Measurements from ENCODE around the gene NPIPA7.
"Not testable (repeated sequence)": the region's sequence is repeated elsewhere in the genome, so short reads cannot be mapped to it uniquely, and the experiment has no call there.

NPIPA7 gene

GRCh38 chr16:16378840-16379239 lies at the start of gene NPIPA7:
TSS of gene NPIPA7 (plus strand) at chr16:16379140. CDS start at chr16:16379245, 105 bp downstream.
- DNase-seq, result not testable (repeated sequence)

DNA sequence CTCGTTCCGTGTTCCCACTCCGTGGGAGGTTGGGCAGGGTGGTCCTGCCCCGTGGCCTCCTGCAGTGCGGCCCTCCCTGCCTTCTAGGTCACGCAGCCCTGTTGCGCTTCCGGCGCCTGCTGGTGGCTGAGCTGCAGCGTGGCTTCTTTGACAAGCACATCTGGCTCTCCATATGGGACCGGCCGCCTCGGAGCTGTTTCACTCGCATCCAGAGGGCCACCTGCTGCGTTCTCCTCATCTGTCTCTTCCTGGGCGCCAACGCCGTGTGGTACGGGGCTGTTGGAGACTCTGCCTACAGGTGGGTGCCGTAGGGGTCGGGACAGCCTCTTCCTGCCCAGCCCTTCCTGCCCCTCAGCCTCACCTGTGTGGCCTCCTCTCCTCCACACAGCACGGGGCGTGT lies 47.5 kb upstream of the NPIPA7 start:
- not testable (repeated sequence) for DNase-seq

- not testable (repeated sequence) for DNase-seq
Observed at GRCh38 chr16:16357556-16357955, 21.4 kb upstream of the NPIPA7 start.

DNA sequence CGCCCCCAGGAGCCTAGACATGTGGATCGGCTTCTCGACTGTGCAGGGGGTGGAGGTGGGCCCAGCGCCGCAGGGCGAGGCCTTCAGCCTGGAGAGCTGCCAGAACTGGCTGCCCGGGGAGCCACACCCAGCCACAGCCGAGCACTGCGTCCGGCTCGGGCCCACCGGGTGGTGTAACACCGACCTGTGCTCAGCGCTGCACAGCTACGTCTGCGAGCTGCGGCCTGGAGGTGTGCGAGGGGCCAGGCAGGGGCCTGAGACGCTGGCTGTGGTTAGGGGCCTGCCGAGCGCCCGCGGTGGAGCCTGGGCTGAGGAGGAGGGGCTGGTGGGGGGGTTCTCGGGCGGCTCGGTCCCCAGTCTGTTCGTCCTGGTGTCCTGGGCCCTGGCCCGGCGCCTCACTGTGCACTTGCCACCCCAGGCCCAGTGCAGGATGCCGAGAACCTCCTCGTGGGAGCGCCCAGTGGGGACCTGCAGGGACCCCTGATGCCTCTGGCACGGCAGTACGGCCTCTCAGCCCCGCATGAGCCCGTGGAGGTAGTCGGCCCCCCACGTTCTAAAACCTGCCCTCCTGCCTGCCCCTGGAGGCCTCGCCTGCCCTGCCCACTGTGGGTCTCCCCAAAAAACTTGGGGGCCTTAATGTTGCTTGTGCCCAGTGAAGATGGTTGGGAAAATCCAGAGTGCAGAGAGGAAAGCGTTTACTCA lies 20.2 kb upstream of the NPIPA7 start:
- not testable (repeated sequence) for DNase-seq

DNA sequence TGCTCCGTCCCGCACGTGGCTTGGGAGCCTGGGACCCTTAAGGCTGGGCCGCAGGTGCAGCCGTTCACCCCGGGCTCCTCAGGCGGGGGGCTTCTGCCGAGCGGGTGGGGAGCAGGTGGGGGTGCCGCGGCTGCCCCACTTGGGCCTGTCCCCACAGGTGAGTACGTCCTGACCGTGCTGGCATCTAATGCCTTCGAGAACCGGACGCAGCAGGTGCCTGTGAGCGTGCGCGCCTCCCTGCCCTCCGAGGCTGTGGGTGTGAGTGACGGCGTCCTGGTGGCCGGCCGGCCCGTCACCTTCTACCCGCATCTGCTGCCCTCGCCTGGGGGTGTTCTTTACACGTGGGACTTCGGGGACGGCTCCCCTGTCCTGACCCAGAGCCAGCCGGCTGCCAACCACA lies 15.3 kb upstream of the NPIPA7 start:
- not testable (repeated sequence) for DNase-seq

DNA sequence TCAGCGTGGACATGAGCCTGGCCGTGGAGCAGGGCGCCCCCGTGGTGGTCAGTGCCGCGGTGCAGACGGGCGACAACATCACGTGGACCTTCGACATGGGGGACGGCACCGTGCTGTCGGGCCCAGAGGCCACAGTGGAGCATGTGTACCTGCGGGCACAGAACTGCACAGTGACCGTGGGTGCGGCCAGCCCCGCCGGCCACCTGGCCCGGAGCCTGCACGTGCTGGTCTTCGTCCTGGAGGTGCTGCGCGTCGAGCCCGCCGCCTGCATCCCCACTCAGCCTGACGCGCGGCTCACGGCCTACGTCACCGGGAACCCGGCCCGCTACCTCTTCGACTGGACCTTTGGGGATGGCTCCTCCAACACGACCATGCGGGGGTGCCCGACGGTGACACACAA lies 14.8 kb upstream of the NPIPA7 start:
- DNase-seq, result not testable (repeated sequence)

DNA sequence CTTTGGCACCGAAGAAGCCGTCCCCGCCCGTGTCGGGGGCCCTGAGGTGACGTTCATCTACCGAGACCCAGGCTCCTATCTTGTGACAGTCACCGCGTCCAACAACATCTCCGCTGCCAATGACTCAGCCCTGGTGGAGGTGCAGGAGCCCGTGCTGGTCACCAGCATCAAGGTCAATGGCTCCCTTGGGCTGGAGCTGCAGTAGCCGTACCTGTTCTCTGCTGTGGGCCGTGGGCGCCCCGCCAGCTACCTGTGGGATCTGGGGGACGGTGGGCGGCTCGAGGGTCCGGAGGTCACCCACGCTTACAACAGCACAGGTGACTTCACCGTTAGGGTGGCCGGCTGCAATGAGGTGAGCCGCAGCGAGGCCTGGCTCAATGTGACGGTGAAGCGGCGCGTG lies 14.2 kb upstream of the NPIPA7 start:
- DNase-seq, result not testable (repeated sequence)

- not testable (repeated sequence) for DNase-seq
Observed at GRCh38 chr16:16365319-16365718, 13.6 kb upstream of the NPIPA7 start.

DNA sequence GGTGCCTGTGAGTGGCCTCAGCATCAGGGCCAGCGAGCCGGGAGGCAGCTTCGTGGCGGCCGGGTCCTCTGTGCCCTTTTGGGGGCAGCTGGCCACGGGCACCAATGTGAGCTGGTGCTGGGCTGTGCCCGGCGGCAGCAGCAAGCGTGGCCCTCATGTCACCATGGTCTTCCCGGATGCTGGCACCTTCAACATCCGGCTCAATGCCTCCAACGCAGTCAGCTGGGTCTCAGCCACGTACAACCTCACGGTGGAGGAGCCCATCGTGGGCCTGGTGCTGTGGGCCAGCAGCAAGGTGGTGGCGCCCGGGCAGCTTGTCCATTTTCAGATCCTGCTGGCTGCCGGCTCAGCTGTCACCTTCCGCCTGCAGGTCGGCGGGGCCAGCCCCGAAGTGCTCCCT lies 13.1 kb upstream of the NPIPA7 start:
- DNase-seq, result not testable (repeated sequence)

GRCh38 chr16:16366552-16367284 lies 12.2 kb upstream of the NPIPA7 start:
- DNase-seq, result not testable (repeated sequence)

GRCh38 chr16:16367285-16367628 lies 11.7 kb upstream of the NPIPA7 start:
- not testable (repeated sequence) for DNase-seq

- DNase-seq, result not testable (repeated sequence)
Observed at GRCh38 chr16:16369081-16369856, 9.7 kb upstream of the NPIPA7 start.

DNA sequence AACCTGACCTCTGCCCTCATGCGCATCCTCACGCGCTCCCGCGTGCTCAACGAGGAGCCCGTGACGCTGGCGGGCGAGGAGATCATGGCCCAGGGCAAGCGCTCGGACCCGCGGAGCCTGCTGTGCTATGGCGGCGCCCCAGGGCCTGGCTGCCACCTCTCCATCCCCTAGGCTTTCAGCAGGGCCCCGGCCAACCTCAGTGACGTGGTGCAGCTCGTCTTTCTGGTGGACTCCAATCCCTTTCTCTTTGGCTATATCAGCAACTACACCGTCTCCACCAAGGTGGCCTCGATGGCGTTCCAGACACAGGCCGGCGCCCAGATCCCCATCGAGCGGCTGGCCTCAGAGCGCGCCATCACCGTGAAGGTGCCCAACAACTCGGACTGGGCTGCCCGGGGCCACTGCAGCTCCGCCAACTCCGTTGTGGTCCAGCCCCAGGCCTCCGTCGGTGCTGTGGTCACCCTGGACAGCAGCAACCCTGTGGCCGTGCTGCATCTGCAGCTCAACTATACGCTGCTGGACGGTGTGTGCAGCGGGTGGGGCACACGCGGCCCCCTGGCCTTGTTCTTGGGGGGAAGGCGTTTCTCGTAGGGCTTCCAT lies 7.7 kb upstream of the NPIPA7 start:
- not testable (repeated sequence) for DNase-seq

GRCh38 chr16:16374192-16374591 lies 4.7 kb upstream of the NPIPA7 start:
- not testable (repeated sequence) for DNase-seq

DNA sequence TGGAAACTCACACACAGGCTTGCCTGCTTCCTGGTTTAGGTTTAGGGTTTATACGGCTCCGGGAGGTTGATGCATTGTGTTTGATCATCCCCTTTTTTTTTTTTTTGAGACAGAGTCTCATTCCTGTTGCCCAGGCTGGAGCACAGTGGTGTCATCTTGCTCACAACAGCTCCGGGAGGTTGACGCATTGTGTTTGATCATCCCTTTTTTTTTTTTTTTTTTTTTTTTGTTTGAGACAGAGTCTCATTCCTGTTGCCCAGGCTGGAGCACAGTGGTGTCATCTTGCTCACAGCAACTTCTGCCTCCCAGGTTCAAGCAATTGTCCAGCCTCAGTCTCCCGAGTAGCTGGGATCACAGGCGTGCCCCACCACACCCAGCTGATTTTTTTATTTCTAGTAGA lies 20.7 kb downstream of the NPIPA7 start:
- DNase-seq, result not testable (repeated sequence)

DNA sequence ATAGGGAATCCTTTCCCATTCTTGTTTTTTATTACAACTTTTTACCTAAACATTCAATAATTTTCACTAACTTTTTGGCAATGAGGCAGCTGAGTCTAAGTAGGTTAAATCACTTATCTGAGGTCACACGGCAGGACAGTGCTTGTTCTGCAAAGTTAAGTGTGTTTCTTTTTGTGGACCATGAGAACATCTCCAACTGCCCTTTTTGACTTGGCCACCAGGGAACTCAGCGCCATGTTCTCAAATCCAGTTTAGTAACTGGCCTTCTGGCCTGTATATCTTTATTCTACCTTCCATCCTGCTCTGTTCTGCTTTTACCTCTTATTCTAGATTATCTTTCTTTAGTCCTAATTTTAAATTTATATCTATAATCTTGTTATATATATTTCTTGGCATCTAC lies 23.4 kb downstream of the NPIPA7 start:
- not testable (repeated sequence) for DNase-seq

GRCh38 chr16:16404283-16404682 lies 25.3 kb downstream of the NPIPA7 start:
- not testable (repeated sequence) for DNase-seq

- not testable (repeated sequence) for DNase-seq
Observed at GRCh38 chr16:16405421-16405820, 26.5 kb downstream of the NPIPA7 start.

DNA sequence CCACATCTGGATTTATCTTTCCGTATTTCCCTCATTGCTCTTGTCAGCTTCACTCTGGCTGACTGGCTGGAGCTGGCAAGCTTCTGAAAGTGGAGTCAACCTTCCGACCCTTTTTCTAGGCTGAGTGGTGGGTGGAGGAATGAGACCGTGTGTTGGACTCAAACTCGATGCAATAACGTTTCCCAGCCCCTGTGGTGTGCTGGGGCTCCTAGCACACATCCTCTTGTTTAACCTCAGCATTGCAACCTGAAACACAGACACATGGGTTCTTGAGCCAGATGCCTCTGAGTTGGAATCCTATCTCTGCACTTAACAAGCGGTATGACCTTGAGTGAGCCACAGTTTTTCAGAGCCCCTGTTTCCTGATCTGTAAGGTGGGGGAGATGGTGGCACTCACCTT lies 29.5 kb downstream of the NPIPA7 start:
- not testable (repeated sequence) for DNase-seq

DNA sequence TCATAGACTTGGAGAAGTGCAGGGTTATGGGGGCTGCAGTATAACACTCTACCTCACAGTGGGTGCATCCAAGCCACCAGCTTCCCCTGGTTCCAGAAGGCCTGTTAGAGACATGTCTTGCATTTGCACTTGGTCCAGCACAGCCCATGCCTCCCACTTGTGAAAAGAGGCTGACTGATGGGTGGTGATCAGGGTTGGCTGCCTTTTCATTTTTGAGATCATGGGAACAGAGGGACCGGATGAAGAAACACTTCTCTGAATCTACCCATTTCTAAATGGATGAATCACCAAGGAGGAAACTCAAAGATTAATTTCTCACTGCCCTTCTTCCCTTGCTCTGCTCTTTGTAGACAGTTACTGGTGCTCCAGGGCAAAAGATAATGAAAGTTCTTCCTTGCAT lies 34.8 kb downstream of the NPIPA7 start:
- not testable (repeated sequence) for DNase-seq

GRCh38 chr16:16417071-16417470 lies 38.1 kb downstream of the NPIPA7 start:
- not testable (repeated sequence) for DNase-seq

DNA sequence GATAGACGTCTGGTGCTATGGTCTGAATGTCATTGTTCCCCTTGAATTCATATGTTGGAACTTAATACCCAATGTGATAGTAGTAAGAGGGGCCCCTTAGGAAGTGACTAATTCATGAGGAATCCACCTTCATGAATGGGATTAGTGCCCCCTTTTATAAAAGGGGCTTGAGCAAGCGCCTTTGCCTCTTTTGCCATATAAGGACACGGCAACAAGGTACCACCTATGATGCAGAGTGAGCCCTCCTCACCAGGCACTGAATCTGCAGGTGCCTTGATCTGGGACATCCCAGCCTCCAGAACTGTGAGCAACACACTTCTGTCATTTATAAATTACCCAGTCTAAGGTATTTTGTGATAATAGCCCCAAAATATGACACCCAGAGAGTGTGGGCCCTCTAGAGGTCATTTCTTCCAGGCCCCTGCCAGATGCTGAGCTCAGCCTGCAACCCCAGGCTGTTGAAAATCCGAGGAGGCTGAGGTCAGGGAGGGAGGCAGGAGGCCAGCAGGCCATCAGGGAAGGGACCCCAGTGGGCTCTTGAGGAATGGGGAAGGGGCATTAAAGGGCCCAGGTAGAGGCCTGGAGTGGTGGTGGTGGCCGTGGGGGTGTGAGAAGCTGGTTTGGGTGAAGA lies 39.1 kb downstream of the NPIPA7 start:
- not testable (repeated sequence) for DNase-seq

Data from activated effector memory CD4-positive, alpha-beta T cell treated with Interleukin-2 at 50 U/mL for 16 hours (primary cell).